HG03139 (cell line): ENCODE measurements around the gene FOXP2.
"Not testable (repeated sequence)": the region's sequence is repeated elsewhere in the genome, so short reads cannot be mapped to it uniquely, and the experiment has no call there.

Experiments used
- ATAC-seq: cut with Tn5 transposase; IDR thresholded peaks from one replicate; pipeline ENCODE4 v1.9.1; 2021; ENCODE audit not compliant: unreplicated experiment

FOXP2 gene

GRCh38 chr7:114419441-114420272 lies 5.0 kb downstream of the FOXP2 start:
- ATAC-seq: no peak

DNA sequence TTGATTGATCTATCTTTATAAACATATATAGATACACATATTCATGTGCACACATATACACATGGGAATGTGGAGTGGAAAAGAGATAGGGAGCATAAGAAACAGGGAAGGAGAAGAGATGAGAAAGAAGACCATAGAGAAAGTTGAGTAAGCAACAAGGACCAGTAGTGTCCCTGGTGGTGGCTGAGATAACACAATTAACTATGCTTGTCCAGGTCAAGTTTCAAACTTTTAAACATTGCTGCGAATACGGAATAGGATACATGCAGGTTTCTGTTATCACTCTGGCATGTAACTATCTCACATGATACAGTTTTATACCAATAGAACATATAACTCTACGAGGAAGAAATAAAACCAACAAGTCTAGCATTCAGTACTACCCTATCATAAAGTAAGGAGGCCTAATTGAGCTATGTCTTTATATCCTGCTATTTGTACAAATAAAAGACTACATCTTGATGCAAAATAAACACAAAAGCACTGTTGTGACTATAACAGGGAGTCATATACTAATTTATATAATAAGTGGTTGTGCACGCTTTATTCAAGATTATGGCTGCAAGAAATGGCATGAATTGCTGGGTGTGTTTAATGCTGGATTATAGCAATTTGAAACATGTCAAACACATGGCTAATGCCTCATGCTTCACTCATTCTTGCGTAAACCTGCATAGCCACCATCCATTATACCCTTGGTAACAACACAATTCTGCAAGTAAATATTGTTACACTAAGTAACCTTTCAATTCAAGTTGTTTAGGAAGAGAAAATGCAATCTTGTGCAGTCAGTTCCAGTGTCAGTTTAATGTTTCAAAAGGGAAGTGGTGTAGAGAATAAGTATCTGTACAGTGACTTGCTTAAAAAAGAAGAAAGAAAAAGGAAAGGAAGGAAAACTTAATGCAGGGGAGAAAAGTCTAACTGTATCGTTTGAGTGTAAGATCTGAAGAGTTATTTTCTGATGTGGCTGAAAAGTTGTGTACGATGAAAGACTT lies 8.2 kb downstream of the FOXP2 start:
- no peak for ATAC-seq

GRCh38 chr7:114426382-114426781 lies 11.8 kb downstream of the FOXP2 start:
- ATAC-seq: no peak

DNA sequence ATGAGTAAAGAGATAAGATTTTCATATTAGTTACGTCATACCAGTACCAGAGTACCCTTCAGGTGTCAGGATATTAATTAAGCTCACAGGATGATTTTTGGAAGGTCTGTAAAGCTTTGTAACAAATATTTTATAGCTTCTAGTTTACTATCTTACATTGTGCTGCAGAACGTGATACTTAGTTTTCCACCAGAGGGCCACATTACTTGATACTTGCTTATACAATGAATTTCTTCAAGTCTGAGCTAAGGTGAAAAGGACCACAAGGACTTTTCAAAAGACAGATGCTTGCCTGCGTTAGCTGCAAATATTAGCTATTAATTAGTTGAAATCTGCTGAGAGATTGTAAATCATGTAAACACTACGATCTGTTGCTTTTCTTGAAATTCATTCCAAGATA lies 12.2 kb downstream of the FOXP2 start:
- no peak for ATAC-seq

DNA sequence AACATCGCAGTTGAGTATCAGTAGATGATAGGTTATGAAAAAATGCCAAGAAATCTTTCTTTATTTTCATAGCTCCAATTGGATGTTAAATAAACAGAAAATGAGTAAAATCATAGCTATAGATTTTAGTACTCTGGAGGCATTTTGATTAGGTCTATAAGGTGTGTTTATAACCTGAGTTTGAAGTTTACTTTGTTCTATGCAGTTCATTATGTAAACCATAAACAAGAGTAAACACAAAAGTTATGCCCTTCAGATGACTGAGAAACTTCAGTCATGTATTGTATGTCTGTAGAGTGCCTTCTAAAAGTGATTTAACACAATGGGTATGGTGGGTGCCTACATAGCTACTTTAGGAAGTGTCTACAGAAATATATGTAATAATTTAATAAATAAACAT lies 13.6 kb downstream of the FOXP2 start:
- no peak for ATAC-seq

- no peak for ATAC-seq
Measured at GRCh38 chr7:114431189-114431588, 16.6 kb downstream of the FOXP2 start.

GRCh38 chr7:114432061-114432460 lies 17.4 kb downstream of the FOXP2 start:
- ATAC-seq: no peak

GRCh38 chr7:114432703-114433102 lies 18.1 kb downstream of the FOXP2 start:
- ATAC-seq: no peak

- no peak for ATAC-seq
Measured at GRCh38 chr7:114439581-114439980, 25.0 kb downstream of the FOXP2 start.

GRCh38 chr7:114440927-114441326 lies 26.3 kb downstream of the FOXP2 start:
- ATAC-seq: not testable (repeated sequence)

- ATAC-seq: no peak
Measured at GRCh38 chr7:114444196-114444595, 29.6 kb downstream of the FOXP2 start.

- ATAC-seq: no peak
Measured at GRCh38 chr7:114450431-114450830, 35.8 kb downstream of the FOXP2 start.

DNA sequence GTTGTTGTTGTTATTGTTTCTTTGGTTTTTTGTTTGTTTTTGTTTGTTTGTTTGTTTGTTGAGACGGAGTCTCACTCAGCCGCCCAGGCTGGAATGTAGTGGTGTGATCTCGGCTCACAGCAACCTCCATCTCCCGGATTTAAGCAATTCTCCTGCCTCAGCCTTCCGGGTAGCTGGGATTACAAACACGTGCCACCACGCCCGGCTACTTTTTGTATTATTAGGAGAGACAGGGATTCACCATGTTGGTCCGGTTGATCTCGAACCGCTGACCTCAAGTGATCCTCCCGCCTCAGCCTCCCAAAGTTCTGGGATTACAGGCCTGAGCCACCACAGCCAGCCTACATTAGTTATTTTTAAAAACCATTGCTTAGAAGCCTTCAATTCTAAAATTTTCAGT lies 45.0 kb downstream of the FOXP2 start:
- no peak for ATAC-seq

- ATAC-seq: no peak
Measured at GRCh38 chr7:114460021-114460420, 45.4 kb downstream of the FOXP2 start.

GRCh38 chr7:114466917-114467316 lies 52.3 kb downstream of the FOXP2 start:
- no peak for ATAC-seq

GRCh38 chr7:114468844-114469243 lies 54.2 kb downstream of the FOXP2 start:
- ATAC-seq: no peak

- no peak for ATAC-seq
Measured at GRCh38 chr7:114472896-114473512, 58.4 kb downstream of the FOXP2 start.

DNA sequence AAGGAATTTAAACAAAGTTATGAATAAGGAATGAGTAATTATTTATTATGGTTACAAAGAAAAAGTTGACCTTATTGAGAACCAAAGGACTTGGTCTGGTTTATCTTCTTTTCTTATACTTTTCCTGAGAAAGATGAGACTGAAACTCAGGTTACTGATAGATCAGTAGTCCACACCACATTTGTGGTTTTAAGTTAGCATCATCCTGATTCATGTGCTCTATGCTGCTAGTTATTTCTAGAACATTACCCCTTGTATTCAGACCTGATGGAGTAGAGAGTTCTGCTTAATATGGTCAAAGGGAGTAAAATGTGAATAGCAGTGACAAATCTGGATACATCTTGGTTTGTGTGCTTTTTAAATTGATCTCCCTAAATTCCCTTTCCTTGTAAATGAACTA lies 63.8 kb downstream of the FOXP2 start:
- ATAC-seq: no peak

- no peak for ATAC-seq
Measured at GRCh38 chr7:114481999-114482398, 67.4 kb downstream of the FOXP2 start.

GRCh38 chr7:114484226-114484625 lies 69.6 kb downstream of the FOXP2 start:
- ATAC-seq: no peak

DNA sequence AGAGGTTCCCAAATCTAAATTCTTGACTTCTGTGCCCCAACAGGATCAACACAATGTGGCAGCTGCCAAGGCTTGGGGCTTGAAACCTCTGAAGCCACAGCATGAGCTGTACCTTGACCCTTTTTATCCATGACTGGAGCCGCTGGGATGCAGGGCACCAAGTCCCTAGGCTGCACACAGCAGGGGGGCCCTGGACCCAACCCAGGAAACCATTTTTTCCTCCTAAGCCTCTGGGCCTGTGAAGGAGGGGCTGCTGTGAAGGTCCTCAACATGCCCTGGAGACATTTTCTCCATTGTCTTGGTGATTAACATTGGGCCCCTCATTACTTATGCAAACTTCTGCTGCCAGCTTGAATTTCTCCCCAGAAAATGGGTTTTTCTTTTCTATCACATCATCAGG lies 72.6 kb downstream of the FOXP2 start:
- ATAC-seq: no peak
